ENCODE results near the gene ENOPH1.
"Not testable (repeated sequence)": the region's sequence is repeated elsewhere in the genome, so short reads cannot be mapped to it uniquely, and the experiment has no call there.

The ENOPH1 gene

DNA sequence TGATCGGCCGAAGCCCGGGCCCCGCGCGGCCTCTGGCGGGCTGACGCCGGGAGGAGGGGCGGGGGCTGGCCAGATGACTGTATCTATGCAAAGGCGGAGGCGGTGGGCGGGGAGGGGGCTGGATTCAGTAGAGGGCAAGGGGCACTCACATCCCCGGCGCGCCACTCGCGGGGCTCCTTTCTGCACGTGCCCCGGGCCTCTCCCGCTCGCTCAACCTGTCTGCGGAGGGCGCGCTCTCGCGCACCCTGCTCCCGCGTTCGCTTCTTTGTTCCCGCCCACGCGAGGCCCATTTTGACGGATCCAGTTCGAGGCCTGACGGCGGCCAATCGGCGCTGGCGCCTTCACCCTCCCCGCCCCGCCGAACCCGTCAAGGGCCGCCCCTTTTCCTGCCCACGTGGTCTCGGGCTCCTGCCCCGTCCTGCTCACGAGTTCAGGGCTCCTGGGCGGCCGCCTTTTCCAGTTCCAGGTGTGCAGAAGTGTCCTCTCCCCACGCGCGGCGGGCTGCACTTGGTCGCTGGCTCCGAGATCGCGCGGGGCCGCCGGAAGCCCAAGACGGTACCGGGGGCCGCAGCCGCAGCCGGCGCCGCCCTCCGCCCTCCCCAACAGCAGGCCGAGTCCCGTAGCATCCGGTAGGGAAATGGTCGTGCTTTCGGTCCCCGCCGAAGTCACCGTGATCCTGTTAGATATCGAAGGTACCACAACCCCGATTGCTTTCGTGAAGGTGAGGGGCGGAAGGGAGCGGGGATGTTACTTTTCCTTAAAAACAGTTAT lies at the start of gene ENOPH1, which contains the start of gene HNRNPDL:
Gene ENOPH1 (plus strand): TSS at position 398 of the 771 bp plus-strand sequence. CDS start 240 bp downstream, at position 638.
Gene HNRNPDL (minus strand): TSS at position 270 of the 771 bp plus-strand sequence. CDS start 772 bp downstream, outside the sequence.
- DNase-seq (ENCODE audit: low read depth in 1 of 2, low spot score in 1 of 2): peak; percentile 91 to 97

DNA sequence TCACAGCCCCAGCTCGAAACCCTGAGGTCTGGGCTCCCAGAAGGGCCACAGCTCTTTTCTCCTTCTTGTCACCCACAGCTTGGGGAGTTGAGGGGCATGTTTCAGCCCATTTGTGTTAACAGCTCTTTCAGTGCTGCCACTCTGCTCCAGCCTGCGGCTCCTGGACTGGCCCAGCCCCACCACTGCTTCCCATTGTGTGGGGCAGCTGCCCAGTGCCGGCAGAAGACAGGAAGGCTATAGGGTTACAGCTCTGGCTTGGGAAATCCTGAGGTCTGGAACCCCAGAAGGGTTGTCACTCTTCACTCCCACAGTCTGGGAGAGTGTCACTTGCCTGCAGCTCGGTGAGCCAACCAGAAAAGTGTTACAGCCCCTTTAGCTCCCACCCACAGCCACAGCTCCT lies 49.6 kb upstream of the ENOPH1 start:
- no peak for DNase-seq (ENCODE audit: low read depth in 1 of 2, low spot score in 1 of 2)

DNA sequence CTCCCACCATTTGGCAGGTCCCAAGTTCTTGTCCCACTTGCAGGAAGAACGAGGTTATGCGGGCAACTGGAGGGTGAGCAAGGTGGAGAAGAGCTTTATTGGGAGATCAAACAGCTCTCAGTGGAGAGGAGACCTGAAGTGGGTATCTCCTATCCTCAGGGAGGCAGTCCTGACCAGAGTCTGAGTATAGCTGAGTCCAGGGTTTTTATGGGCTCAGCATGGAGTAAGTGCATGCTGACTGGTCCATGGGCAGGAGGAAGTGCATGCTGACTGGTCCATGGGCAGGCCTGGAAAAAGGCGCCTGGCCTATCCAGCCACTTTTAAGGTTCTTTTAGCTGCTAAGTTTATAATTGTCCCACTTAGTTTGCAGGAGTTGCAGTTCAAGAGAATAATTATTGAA lies 49.2 kb upstream of the ENOPH1 start:
- DNase-seq (ENCODE audit: low read depth in 1 of 2, low spot score in 1 of 2): no peak

DNA sequence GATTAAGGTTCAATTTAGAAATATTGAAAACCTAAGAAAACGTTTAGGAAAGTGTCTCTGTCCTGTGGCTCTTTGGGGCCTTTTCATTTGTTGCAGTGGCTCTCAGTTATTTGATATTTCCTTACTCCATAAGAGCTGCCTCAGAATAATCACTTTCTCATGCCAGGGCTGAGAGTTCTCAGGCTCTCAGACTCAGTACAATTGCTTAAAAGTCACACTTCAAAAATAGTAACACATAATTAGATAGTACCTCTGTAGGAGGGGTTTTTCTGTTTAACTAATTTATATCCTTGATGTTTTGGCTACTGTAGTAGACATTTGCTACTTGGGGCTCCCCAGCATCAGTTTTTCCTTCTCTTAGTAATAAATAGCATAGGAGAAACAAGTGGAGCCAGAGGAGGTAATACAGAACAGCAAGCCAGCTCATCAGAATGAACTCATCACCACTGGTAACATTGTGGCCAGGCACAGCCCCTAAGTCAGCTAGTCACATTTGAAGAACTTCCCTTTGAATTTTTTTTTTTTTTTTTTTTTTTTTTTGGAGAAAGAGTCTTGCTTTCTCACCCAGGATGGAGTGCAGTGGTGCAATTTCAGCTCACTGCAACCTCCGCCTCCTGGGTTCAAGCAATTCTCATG lies 48.6 kb upstream of the ENOPH1 start:
- no peak for DNase-seq (ENCODE audit: low read depth in 1 of 2, low spot score in 1 of 2)

DNA sequence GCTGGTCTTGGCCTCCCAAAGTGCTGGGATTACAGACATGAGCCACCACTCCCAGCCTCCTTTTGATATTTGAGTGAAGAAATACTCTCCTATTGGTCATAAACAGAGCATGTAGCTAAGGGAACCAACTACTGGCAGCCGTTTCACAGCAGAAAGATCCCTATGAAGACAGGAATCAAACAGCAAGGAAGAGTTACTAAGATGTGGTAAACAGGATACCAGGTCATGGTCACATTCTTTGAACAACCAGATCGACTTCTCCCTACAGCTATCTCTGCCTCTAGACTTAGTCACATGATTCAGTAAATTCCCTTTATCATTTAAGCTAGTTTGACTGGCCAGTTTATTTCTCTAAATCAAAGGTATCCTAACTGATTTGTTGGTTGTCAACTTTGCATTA lies 47.6 kb upstream of the ENOPH1 start:
- DNase-seq (ENCODE audit: low read depth in 1 of 2, low spot score in 1 of 2): no peak

DNA sequence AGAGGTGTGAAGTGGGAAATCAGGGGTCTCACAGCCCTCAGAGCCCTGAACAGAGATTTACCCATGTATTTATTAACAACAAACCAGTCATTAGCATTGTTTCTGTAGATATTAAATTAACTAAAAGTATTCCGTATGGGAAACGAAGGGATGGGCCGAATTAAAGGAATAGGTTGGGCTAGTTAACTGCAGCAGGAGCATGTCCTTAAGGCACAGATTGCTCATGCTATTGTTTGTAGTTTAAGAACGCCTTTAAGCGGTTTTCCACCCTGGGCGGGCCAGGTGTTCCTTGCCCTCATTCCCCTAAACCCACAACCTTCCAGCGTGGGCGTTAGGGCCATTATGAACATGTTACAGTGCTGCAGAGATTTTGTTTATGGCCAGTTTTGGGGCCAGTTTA lies 44.1 kb upstream of the ENOPH1 start:
- DNase-seq (ENCODE audit: low read depth in 1 of 2, low spot score in 1 of 2): not testable (repeated sequence)

DNA sequence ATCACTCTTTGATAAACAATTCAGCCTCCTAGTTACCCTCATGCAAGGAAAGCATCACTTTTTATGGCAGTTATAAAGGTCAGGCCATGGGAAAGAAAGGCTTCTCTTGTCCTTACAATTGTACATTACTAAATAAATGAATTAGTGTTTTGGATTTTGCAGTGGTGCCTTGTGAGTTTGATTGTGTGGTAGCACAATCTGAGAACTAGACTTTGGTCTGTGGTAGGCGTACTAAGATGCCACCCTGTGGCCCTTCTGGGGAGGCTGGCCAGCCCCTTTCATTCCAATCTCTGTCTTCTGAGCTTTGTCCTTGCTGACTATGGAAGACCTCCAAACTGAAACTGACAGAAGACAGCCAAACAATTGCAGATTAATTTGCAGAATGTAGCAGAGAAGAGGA lies 42.0 kb upstream of the ENOPH1 start:
- no peak for DNase-seq (ENCODE audit: low read depth in 1 of 2, low spot score in 1 of 2)

DNA sequence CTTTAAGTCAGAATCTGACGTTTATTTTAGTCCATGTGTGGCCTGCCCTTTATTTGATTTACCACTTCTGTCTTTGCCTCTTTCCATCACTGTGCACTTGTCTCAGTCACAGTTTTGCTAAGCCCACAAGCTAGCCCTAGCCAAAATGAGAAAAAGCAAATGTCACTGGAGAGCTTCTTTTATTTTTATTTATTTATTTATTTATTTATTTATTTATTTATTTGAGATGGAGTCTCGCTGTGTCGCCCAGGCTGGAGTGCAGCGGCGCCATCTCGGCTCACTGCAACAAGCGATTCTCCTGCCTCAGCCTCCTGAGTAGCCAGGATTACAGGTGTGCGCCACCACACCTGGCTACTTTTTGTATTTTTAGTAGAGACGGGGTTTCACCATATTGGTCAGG lies 40.3 kb upstream of the ENOPH1 start:
- DNase-seq (ENCODE audit: low read depth in 1 of 2, low spot score in 1 of 2): not testable (repeated sequence)

DNA sequence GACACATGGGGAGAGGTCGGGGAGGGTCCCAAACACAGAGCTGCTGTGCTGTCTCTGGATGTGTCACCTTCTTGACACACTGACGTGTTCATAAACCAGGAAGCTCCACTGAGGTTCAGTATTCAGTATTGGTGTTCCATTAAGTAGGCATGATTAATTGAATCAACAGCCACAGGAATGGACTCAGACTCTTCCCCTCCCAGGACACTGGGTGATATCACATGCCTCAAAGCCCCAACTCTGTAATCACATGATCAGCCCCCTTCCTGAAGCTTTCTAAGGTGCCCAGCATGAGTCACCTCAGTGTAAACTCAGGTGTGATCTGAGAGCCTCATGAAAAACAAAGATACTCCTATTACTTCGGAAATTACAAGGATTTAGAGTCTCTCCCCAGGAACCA lies 35.5 kb upstream of the ENOPH1 start:
- no peak for DNase-seq (ENCODE audit: low read depth in 1 of 2, low spot score in 1 of 2)

DNA sequence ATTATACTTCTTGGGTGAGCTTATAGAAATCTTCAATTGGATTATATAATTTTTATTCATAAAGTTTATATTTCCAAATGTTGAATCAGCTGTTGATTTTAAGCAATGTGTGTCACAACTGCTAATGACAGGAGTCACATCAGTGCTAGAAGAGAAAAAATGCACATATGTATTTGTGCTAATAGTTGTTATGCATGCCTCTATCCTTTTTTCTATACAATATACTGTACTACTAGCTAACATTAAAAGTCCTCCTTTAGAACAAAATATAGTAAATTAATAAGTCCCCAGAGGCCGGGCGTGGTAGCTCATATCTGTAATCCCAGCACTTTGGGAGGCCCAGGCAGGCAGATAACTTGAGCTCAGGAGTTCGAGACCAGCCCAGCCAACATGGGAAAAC lies 32.9 kb upstream of the ENOPH1 start:
- no peak for DNase-seq (ENCODE audit: low read depth in 1 of 2, low spot score in 1 of 2)

DNA sequence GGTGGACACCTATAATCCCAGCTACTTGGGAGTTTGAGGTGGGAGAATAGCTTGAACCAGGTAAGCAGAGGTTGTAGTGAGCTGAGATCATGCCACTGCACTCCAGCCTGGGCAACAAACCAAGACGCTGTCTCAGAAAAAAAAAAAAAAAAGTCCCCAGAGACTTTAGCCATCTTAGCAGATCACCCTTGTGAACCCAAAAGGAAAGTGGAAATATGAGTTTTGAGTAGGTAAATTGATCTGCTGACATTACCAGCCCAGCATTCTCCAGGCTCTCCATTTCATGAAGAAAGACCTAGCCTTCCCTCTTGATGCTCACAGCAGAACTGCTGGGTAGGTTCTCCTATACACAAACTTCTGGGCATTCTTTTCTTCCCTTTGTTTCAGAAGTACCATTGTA lies 32.1 kb upstream of the ENOPH1 start:
- DNase-seq (ENCODE audit: low read depth in 1 of 2, low spot score in 1 of 2): no peak

DNA sequence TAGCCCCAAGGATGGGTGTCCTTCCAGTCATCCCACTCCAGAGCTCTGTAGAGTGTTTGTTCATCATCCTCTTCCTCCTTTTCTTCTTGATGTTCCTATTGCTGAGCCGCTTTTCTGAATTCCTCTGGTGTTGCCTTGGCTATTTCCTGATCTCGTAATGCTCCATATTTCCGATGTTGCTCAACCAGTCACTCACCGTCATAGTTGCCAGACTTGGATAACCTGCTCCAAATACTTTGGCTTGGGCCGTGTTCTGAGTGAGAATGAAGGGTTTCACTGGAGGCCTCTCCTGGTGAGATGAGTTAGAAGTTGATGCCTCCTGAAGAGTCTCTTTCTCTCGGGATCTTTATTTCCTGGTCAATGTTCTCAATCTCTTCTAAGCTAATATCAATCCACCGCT lies 28.8 kb upstream of the ENOPH1 start:
- no peak for DNase-seq (ENCODE audit: low read depth in 1 of 2, low spot score in 1 of 2)

DNA sequence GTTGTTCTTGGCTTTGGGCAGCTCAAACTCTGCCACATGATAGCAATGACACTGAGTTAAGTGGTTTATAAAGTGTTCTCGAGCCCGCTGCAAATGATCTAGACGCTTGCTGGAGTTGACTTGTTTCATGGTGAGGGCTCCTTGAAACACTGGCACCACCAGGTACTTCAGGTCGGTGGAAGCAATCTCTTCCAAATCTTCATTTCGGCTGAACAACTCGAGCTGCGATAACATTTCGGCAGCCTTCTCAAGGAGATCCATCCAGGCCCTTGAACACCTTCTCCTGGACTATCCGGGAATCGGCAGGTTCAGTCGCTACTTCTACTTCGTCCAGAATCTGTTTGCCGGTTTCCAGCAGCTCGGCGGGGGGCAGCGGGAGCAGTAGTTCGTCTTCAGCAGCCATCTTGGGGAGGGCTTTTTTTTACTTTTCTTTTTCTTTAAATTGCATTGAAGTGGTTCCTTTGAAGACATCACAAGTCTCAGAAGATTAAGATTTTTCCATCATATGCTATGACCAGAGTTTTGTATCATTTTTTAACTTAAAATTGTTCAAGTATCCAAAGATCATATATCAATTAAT lies 28.1 kb upstream of the ENOPH1 start:
- DNase-seq (ENCODE audit: low read depth in 1 of 2, low spot score in 1 of 2): no peak

DNA sequence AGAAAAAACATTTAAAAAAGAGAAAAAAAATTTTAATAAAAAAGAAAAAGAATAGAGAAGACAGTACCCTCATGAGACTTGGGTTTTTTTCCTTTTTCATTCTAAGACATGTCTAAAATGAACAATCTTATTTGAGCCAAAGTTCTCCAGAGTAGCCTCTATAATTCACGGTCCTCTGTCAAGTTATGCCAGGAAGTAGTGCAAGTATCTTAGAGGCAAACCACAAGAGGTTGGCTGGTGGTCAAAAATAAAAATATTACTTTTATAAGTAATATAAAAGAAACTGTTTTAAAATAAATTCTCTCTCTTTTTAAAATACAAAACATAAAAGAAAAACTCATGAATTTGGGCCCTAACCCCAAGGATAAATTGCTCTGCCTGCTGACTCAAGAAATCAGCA lies 26.7 kb upstream of the ENOPH1 start:
- DNase-seq (ENCODE audit: low read depth in 1 of 2, low spot score in 1 of 2): no peak

DNA sequence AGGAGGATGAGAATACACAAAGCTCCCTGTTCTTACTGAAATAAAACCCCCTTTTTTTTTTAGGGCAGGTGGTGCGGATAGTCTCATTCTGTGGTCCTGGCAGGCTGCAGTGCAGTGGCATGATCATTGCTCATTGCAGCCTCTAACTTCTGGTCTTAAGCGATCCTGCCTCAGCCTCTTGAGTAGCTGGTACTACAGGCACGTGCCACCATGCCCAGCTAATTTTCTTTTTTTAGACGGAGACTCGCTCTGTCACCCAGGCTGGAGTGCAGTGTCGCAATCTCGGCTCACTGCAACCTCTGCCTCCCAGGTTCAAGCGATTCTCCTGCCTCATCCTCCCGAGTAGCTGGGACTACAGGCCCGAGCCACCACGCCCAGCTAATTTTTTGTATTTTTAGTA lies 15.3 kb upstream of the ENOPH1 start:
- DNase-seq (ENCODE audit: low read depth in 1 of 2, low spot score in 1 of 2): not testable (repeated sequence)

DNA sequence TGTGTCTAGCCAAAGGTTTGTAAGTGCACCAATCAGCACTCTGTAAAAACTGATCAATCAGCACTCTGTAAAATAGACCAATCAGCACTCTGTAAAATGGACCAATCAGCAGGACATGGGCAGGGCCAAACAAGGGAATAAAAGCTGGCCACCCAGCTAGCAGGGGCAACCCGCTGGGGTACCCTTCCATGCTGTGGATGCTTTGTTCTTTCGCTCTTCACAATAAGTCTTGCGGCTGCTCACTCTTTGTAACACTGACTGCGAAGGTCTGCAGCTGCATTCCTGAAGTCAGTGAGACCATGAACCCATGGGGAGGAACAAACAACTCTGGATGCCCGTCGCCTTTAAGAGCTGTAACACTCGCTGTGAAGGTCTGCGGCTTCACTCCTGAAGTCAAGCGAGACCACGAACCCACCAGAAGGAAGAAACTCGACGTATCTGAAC lies 14.4 kb upstream of the ENOPH1 start:
- no peak for DNase-seq (ENCODE audit: low read depth in 1 of 2, low spot score in 1 of 2)

DNA sequence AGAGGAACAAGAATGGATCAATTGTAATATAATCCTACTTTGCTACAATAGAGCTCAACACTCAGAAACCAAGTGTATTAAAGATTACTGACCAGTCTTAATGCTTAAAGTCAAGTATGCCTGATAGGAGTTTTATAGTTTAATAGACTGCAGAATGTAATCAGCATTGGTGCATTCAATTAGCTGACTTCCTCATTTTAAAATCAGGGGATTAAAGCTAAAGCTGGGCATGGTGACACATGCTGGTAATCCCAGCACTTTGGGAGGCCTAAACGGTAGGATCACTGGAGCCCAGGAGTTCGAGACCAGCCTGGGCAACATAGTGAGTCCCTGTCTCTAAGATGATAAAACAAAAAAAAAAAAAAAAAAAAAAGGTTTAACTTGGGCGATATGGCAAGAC lies 10.9 kb upstream of the ENOPH1 start:
- DNase-seq (ENCODE audit: low read depth in 1 of 2, low spot score in 1 of 2): no peak

DNA sequence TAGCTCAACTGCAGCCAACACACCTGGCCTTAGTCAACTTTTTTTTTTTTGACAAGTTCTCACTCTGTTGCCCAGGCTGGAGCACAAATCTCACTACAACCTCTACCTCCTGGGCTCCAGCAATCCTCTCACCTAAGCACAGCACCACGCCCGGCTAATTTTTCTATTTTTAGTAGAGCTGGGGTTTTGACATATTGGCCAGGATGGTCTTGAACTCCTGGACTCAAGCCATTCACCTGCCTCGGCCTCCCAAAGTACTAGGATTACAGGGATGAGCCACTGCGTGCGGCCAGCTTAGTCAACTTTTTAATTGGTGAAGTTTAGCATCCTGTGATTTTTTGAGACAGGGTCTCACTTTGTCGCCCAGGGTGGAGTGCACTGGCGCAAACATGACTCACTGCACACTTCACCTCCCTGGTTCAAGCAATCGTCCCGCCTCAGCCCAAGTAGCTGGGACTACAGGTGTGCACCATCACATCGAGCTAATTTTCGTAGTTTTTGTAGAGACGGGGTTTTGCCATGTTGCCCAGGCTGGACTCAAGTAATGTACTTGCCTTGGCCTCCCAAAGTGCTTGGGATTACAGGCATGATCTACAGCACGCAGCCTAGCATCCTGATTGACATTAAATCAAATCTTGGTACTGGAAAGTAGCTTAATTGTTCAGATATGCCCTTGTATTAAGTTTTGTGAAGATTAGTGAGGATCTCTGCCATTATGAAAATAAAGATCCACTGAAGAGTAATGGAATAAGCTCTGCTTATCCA lies 8.4 kb upstream of the ENOPH1 start:
- no peak for DNase-seq (ENCODE audit: low read depth in 1 of 2, low spot score in 1 of 2)

DNA sequence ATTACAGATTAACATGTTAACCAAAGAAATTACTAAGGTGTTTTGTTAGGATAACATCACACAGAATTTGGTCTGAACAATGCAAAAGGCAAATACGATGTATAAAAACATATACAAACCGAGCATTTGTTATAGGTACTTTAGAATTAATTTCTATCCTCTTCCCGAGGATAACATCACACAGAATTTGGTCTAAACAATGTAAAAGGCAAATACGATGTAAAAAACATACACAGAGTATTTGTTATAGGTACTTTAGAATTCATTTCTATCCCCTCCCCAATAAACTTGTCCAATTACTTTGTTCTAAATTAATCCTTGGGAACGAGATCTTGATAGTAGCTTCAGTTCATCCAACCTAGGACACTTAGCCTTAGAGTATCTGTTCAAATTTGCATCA lies 7.8 kb upstream of the ENOPH1 start:
- DNase-seq (ENCODE audit: low read depth in 1 of 2, low spot score in 1 of 2): no peak

DNA sequence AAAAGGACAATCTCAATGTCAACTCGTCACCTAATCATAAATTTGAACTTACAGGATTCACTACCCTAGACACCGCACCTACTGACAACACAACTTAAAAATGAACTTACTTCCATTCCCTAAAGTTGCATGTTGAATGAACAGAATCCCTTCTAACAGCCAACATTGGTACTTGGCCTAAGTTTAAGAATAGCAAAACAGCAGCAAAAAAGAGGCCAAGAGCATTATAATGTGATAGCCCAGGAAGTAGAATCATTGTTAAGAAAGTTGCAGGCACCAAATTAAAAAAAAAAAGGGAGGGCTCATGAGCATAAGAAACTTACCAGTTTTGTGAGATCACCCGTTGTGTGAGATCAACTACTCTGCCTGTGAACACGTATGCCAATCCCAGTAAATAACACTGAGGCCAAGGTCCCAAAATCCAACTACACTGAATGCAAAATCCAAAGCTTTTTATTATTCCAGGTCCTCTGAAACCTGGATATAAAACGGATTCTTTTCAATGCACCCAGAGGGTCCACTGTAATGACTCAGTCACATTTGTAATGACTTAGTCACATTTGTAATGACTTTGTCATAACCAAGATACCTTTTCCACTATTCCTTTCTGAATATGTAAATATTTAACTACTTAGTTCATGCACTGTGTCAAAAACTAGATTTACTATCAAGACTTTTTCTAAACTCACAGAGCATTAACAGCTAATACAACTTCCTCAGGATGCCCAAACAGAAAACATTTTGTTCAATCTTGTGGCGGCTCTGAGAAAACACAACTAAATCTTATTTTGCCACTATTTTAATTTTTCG lies 6.9 kb upstream of the ENOPH1 start:
- no peak for DNase-seq (ENCODE audit: low read depth in 1 of 2, low spot score in 1 of 2)

DNA sequence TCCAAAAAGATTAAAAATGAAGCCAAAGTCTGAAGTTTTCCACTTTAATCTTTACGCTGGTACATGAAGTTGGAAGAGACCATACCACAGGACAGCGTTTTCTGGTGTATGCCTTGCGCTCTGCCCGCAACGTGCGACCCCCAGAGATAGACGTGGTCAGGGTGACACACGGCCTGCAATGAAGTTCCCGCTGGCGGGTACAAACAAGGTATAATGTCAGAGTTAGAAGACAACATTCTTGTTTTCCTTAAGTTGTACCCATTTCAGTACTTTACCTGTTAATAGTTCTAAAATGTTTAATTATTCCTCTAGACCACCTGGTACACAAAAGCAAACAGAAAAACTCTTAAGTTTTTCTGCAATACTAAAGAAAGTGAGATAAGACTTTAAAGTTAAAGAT lies 4.9 kb upstream of the ENOPH1 start:
- DNase-seq (ENCODE audit: low read depth in 1 of 2, low spot score in 1 of 2): no peak

Data from activated T-helper 1 cell treated with anti-CD3 and anti-CD28 coated beads, Interleukin-2, amount 50 U/mL, for 16 hours (primary cell).